HG02763 (cell line): ENCODE results near the gene GJB5.

Experiments used
- ATAC-seq: cut with Tn5 transposase; IDR thresholded peaks from one replicate; pipeline ENCODE4 v1.9.1; 2021; ENCODE audit warnings: mild to moderate bottlenecking, moderate library complexity; ENCODE audit not compliant: unreplicated experiment

GJB5 gene

DNA sequence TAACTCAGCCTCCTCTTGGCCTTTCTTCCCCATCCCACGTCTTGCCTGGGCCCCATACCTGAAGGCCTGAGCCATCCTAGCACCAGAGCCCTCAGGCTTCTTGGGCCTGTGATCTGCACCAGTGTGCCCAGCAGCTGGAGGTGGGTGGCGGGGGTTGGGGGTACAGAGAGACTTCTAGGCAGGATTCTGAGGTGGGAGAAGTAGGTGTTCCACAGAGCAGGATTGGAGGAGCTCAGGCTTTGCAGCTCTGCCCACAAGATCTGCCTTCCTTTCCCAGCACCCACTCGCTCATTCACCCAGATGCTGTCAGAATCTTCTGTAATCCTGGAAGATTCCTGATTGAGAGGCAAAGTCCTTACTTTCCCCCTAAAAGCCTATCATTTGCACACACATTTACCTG, 10.0 kb upstream of the GJB5 start:
- no peak for ATAC-seq

- ATAC-seq = no peak
Measured at GRCh38 chr1:34745666-34746065, 9.2 kb upstream of the GJB5 start.

DNA sequence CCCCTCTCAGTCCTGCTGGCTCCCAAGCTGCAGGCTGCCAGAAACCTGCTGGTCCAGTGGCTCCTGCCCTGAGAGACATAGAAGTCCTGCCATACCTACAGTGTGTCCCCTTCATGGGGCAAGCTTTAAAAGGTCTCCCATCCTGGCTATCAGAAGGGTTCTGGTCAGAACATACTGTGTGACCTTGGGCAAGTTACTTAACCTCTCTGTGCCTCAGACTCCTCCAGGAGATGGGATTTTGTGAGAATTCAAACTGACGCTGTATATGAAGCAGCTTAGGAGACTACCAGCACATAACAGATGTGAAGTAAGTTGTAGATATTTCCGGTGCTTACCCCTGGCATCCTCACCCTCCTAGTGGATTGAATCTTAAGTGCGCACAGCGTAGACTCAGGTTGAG, 8.7 kb upstream of the GJB5 start:
- ATAC-seq = no peak

DNA sequence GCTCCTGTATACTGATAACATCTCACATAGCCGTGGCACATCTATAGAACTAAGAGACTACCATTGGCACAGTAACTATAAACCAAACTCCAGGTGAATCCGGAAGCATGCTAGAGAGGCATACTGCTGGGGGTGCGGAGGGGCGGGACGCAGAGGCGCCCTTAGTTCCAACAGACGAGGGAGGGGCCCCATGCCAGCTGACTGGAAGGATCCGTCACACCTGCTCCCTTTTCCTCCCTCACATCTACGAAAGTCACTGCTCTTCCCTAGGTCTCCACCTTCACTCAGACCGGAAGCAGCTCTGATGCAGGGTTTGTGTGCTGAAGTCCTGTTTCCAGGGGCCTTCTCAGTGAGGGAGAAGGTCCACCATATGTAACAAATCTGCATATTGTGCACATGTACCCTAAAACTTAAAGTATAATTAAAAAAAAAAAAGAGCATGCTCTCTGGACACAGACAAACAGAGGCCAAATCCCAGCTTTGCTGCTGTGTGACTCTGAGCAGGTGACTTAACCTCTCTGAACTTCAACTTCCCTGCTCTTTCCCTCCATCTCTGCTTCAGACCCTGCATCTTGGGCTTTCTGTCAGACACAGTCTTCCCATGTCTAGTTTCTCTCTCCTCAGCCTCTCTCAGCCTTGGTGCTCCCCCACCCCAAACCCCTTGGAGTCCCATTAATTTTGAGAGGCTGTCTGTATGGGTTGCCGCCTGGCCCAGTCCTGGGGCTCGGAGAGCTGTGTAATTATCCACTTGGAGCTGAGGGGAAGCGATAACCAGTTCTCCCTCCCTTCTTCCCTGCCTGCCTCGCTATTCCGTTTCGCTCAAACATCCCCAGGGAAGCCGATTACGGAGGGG, 7.8 kb upstream of the GJB5 start:
- ATAC-seq = no peak

GRCh38 chr1:34747638-34747941, 7.3 kb upstream of the GJB5 start:
- no peak for ATAC-seq

DNA sequence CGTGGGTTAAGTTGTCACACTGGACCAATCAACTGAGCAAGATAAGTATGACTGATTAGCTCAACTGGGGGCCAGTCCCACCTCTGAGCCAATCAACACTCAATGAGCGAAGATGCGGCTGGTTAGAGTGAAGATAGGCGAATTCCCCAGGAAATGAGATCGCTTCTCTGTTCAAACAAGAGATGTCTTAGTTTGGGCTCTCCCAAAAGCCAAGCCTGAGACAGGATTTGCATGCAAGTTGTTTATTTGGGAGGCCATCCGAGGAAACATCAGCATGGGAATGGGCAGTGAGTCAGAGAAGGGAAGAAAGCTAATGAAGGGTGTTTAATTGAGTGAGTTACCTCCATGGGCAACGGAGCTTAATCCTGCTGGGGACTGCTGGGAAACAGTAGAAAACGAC, 4.9 kb upstream of the GJB5 start:
- no peak for ATAC-seq

GRCh38 chr1:34750610-34751009, 4.2 kb upstream of the GJB5 start:
- ATAC-seq = no peak

DNA sequence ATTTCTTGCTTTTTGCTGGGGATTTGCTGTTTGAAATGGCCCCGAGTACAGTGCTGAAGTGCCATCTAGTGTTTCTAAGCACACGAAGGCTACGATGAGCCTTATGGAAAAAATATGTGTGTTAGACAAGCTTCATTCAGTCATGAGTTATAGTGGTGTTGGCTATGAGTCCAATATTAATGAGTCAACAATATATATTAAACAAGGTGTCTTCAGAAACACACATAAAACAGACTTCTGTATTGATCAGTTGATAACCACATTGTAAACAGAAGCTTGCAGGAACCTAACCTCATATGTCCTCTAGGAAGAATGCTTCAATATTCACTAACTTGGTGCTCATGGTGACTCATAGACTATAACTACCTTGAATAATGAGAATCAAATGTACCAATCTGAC, 1.7 kb upstream of the GJB5 start:
- ATAC-seq = no peak

- ATAC-seq = no peak
Measured at GRCh38 chr1:34755961-34756360, 1.1 kb downstream of the GJB5 start.

- no peak for ATAC-seq
Measured at GRCh38 chr1:34757386-34757785, 2.5 kb downstream of the GJB5 start.

- no peak for ATAC-seq
Measured at GRCh38 chr1:34758751-34759150, 3.9 kb downstream of the GJB5 start.

DNA sequence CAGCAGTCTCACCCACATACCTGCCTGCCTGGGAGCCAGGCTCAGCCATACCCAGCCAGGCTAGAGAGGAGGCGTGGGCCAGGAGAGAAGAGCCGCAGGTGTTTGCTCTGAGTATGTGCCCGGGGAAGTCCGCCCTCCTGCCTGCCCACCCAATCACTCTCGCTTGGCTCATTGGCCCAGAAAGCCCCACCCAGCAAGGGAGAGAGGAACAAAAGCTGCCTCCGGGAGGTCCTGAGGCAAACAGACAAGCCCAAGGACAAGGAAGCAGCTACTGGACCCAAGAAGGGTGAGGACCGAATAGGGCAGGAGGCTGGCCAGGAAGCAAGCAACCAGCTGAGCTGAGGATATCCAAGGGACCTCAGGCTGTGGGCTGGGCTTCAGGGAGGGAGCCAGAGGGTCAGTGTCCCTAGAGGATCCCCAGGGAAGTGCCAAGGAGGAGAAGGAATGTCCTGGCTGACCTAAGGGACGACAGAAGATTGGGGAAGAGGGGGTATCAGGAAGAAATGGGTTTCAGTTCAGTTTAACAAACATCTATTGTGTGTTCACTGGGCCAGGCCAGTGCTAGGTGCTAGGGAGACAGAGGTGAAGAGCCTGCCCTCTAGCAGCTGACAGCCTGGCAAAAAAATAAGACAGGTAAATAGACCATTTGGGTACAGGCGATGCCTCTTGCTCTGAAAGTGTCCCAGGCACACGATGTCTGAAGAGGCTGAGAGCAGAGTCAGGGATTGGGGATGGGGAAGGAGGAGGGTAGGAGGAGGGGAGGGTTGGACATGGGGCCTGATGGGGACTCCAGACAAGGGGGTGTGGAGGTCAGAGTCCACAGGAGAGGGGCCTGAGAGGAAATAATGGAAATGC, 4.9 kb downstream of the GJB5 start, which contains the start of gene GJB4:
Gene GJB4, plus strand, starts transcription at position 238 of the 855 bp plus-strand sequence. CDS start 1,515 bp downstream, outside the sequence.
- no peak for ATAC-seq

DNA sequence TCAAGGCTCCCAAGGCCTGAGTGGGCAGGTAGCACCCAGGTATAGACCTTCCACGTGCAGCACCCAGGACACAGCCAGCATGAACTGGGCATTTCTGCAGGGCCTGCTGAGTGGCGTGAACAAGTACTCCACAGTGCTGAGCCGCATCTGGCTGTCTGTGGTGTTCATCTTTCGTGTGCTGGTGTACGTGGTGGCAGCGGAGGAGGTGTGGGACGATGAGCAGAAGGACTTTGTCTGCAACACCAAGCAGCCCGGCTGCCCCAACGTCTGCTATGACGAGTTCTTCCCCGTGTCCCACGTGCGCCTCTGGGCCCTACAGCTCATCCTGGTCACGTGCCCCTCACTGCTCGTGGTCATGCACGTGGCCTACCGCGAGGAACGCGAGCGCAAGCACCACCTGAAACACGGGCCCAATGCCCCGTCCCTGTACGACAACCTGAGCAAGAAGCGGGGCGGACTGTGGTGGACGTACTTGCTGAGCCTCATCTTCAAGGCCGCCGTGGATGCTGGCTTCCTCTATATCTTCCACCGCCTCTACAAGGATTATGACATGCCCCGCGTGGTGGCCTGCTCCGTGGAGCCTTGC, 6.4 kb downstream of the GJB5 start:
- ATAC-seq = no peak

DNA sequence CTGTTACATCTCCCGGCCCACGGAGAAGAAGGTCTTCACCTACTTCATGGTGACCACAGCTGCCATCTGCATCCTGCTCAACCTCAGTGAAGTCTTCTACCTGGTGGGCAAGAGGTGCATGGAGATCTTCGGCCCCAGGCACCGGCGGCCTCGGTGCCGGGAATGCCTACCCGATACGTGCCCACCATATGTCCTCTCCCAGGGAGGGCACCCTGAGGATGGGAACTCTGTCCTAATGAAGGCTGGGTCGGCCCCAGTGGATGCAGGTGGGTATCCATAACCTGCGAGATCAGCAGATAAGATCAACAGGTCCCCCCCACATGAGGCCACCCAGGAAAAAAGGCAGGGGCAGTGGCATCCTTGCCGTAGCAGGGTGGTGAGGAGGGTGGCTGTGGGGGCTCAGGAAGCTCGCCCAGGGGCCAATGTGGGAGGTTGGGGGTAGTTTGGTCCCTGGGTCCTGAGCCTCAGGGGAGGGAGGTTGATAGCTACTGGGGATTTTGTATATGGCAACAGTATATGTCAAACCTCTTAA, 7.0 kb downstream of the GJB5 start:
- ATAC-seq = no peak

GRCh38 chr1:34762474-34763141, 7.8 kb downstream of the GJB5 start:
- no peak for ATAC-seq

GRCh38 chr1:34763142-34763781, 8.4 kb downstream of the GJB5 start:
- ATAC-seq = no peak

DNA sequence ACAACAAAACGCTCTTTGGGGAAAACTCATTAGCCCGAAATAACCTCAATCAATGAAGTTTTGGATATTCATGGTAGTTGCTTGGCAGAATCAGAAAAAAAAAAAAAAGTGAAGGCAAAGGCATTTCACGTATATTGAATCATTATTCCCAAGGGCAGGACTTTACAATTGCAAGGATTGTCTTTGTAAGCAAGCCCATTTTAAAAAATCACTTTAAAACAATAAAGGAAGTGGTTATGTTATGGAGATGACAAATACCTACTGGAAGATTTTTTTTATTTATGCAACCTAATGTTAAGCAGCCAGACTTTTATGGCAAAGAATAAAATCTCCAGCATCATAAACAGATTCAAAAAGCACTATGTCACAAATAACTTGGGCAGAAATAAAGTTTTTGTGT, 14.0 kb downstream of the GJB5 start:
- no peak for ATAC-seq

- ATAC-seq = no peak
Measured at GRCh38 chr1:34770891-34771504, 16.2 kb downstream of the GJB5 start.

DNA sequence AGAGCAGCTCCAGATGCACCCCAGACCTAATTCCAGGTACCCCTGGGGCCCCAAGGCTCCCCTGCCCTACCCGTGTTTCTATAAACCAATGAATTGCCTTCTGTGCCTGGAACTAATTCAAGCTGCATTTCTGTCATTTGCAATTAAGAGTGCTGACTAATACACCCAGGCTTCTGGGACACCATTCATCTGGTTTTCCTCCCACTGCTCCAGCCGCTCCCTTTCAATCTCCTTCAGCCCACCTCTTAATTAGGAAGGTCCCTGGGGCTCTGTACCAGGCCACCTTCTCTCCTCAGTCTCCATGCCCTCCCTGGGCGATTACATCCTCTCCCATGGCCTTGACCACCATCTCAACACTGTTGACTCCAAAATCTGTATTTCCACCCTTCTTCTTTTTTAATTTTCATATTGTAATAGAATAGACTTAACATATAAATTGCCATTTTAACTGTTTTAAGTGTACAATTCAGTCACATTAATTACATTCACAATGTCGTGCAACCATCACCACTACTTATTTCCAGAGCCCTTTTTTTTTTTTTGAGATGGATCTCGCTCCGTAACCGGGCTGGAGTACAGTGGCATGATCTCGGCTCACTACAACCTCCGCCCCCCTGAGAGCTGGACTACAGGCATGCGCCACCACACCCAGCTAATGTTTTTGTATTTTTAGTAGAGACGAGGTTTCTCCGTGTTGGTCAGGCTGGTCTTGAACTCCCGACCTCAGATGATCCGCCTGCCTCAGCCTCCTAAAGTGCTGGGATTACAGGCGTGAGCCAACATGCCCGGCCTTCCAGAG, 16.9 kb downstream of the GJB5 start:
- ATAC-seq = no peak
